Right lobe of liver (tissue), 4 donors: ENCODE data around the gene SERPINE1.

Experiments
- POLR2A ChIP-seq: fragments of 450-650 bp; IDR thresholded peaks from one replicate; pipeline ENCODE4 v1.6.1; 2017; ENCODE audit warnings: antibody characterized with exemption, mild to moderate bottlenecking
- TF ChIP-seq, protein P1 (sequence below), 4 donors: fragments of 200-600 bp in 3 of 4; fragments of 450-650 bp in 1 of 4; IDR thresholded peaks; one replicate each; pipeline versions ENCODE4 v1.5.1 to v1.8.0; 2016 to 2022; ENCODE audit warnings: antibody characterized with exemption in 4 of 4, mild to moderate bottlenecking in 2 of 4
- donor health status: DM: no; HTN: no; CAD: no.
- donor health status: DM: no; HTN: no; CAD: no.
- donor health status: DM: no; HTN: yes; CAD: no.

- TF ChIP-seq, protein P1, sequence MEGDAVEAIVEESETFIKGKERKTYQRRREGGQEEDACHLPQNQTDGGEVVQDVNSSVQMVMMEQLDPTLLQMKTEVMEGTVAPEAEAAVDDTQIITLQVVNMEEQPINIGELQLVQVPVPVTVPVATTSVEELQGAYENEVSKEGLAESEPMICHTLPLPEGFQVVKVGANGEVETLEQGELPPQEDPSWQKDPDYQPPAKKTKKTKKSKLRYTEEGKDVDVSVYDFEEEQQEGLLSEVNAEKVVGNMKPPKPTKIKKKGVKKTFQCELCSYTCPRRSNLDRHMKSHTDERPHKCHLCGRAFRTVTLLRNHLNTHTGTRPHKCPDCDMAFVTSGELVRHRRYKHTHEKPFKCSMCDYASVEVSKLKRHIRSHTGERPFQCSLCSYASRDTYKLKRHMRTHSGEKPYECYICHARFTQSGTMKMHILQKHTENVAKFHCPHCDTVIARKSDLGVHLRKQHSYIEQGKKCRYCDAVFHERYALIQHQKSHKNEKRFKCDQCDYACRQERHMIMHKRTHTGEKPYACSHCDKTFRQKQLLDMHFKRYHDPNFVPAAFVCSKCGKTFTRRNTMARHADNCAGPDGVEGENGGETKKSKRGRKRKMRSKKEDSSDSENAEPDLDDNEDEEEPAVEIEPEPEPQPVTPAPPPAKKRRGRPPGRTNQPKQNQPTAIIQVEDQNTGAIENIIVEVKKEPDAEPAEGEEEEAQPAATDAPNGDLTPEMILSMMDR (IDR thresholded peaks at IDR 0.05): no peak
- TF ChIP-seq POLR2A: no peak
Measured at GRCh38 chr7:101166648-101166908, 39.7 kb downstream of the SERPINE1 start.
